Measurements from ENCODE around the gene LRMDA. TPM values are rescaled to one million over a fixed set of nuclear protein-coding genes. Genes with fewer than 3 reads are reported as not detected.

LRMDA gene
- total and polyA plus RNA-seq, 2 of the 13 experiments (the other 11 are each of a cell fraction or from before 2014, with no cell fraction given): 13.4 to 22.0 TPM

DNA sequence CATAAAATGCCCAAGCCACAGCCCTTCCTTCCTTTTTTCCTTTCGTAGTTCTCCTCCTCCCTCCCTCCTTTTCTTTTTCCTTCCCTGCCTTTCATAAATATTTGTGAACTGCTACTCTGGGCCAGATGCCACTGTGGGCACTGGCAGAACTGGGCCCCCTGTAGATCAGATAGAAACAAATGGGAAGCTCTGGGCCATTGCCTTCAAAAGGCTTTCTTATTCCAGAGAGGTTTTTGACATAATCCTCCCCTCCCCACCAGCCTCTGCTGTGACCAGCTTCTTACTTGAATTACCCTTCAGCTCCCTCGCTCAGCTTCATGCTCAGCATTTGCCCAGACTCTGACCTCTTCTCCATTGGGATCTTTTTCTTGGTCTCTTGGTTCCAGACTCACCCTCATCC is 886.8 kb downstream of the LRMDA start:
- Histone ChIP-seq H2AFZ (ENCODE audit: low read length) (no peak overlapping the region), H3K27ac (ENCODE audit: extremely low read length, insufficient read depth, low read length) (no peak overlapping the region), H3K4me1 (ENCODE audit: insufficient read depth, low read length) (no peaks in the 10 kb centered on the region), H3K4me2 (ENCODE audit: low read depth, low read length) (no peak overlapping the region), H3K27me3 (ENCODE audit: control insufficient read depth in 1 of 2, insufficient read depth in 2 of 2, low read length in 2 of 2) (no peaks in the 10 kb centered on the region), H3K9me3 (ENCODE audit: low read length) (no peaks in the 10 kb centered on the region), H3K9ac (ENCODE audit: insufficient read depth, low read depth, low read length) (no peak overlapping the region), H3K79me2 (ENCODE audit: insufficient read depth, low read length) (no peaks in the 10 kb centered on the region), H4K20me1 (ENCODE audit: insufficient read depth, low read length) (no peaks in the 10 kb centered on the region), H3K4me3 (replicated peaks in 1 of 3; ENCODE audit: insufficient read depth in 1 of 3, low read depth in 2 of 3, low read length in 3 of 3) (no peak overlapping the region), H3K36me3 (replicated peaks in 1 of 2; ENCODE audit: control insufficient read depth in 1 of 2, insufficient read depth in 2 of 2, low read length in 2 of 2) (no peaks in the 10 kb centered on the region)
- FAIRE-seq (no peak), DNase-seq (ENCODE audit: low spot score) (no peak), ATAC-seq (no peak)
- whole genome bisulfite sequencing (ENCODE audit: low lambda C conversion rate): 93% methylated on average over 2 of the region's 2 CpGs
- BruUV-seq (replicated peaks): no TSS peak
- POLR2A ChIA-PET: no interaction called here
- CTCF ChIA-PET (ENCODE audit: low intra/inter-chr PET ratio, low total read pairs): no interaction called here
- in situ Hi-C loops (cut with HindIII; ENCODE audit: extremely low pct_ligation_motif_present, low pct_unique_long_range_greater_than_20kb) (loop anchor here (25.0 kb wide), 1 partner anchor 1031 kb away; no protein-coding TSS in a partner anchor), intact Hi-C loops (cut with micrococcal nuclease; ENCODE audit: unreplicated experiment) (loop anchor here (10.0 kb wide), 1 partner anchor 227 kb away; no protein-coding TSS in a partner anchor)
- TF ChIP-seq MBNL3 (CRISPR knock-in tag; conservative IDR thresholded peaks at IDR 0.05): no peak
- no peak for TF ChIP-seq HDAC6 (IDR thresholded peaks at IDR 0.05; ENCODE audit: low read depth, low read length)
- TF ChIP-seq RXRB (CRISPR knock-in tag; IDR thresholded peaks at IDR 0.05; ENCODE audit: borderline replicate concordance): no peak
- TF ChIP-seq, protein P1, sequence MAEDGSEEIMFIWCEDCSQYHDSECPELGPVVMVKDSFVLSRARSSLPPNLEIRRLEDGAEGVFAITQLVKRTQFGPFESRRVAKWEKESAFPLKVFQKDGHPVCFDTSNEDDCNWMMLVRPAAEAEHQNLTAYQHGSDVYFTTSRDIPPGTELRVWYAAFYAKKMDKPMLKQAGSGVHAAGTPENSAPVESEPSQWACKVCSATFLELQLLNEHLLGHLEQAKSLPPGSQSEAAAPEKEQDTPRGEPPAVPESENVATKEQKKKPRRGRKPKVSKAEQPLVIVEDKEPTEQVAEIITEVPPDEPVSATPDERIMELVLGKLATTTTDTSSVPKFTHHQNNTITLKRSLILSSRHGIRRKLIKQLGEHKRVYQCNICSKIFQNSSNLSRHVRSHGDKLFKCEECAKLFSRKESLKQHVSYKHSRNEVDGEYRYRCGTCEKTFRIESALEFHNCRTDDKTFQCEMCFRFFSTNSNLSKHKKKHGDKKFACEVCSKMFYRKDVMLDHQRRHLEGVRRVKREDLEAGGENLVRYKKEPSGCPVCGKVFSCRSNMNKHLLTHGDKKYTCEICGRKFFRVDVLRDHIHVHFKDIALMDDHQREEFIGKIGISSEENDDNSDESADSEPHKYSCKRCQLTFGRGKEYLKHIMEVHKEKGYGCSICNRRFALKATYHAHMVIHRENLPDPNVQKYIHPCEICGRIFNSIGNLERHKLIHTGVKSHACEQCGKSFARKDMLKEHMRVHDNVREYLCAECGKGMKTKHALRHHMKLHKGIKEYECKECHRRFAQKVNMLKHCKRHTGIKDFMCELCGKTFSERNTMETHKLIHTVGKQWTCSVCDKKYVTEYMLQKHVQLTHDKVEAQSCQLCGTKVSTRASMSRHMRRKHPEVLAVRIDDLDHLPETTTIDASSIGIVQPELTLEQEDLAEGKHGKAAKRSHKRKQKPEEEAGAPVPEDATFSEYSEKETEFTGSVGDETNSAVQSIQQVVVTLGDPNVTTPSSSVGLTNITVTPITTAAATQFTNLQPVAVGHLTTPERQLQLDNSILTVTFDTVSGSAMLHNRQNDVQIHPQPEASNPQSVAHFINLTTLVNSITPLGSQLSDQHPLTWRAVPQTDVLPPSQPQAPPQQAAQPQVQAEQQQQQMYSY (CRISPR knock-in tag; IDR thresholded peaks at IDR 0.05): no peak
- no peak for TF ChIP-seq SYNCRIP (IDR thresholded peaks at IDR 0.05; ENCODE audit: insufficient read depth, low read depth, low read length)
- no peak for TF ChIP-seq FOXK1 (CRISPR knock-in tag; IDR thresholded peaks at IDR 0.05; ENCODE audit: borderline replicate concordance, low read depth)
- no peak for TF ChIP-seq ZSCAN22 (CRISPR knock-in tag; IDR thresholded peaks at IDR 0.05)
- TF ChIP-seq, protein P2, sequence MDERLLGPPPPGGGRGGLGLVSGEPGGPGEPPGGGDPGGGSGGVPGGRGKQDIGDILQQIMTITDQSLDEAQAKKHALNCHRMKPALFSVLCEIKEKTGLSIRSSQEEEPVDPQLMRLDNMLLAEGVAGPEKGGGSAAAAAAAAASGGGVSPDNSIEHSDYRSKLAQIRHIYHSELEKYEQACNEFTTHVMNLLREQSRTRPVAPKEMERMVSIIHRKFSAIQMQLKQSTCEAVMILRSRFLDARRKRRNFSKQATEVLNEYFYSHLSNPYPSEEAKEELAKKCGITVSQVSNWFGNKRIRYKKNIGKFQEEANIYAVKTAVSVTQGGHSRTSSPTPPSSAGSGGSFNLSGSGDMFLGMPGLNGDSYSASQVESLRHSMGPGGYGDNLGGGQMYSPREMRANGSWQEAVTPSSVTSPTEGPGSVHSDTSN (CRISPR knock-in tag; IDR thresholded peaks at IDR 0.05): no peak
- TF ChIP-seq MYNN (CRISPR knock-in tag; IDR thresholded peaks at IDR 0.05; ENCODE audit: low read depth): no peak
- TF ChIP-seq, protein P3, sequence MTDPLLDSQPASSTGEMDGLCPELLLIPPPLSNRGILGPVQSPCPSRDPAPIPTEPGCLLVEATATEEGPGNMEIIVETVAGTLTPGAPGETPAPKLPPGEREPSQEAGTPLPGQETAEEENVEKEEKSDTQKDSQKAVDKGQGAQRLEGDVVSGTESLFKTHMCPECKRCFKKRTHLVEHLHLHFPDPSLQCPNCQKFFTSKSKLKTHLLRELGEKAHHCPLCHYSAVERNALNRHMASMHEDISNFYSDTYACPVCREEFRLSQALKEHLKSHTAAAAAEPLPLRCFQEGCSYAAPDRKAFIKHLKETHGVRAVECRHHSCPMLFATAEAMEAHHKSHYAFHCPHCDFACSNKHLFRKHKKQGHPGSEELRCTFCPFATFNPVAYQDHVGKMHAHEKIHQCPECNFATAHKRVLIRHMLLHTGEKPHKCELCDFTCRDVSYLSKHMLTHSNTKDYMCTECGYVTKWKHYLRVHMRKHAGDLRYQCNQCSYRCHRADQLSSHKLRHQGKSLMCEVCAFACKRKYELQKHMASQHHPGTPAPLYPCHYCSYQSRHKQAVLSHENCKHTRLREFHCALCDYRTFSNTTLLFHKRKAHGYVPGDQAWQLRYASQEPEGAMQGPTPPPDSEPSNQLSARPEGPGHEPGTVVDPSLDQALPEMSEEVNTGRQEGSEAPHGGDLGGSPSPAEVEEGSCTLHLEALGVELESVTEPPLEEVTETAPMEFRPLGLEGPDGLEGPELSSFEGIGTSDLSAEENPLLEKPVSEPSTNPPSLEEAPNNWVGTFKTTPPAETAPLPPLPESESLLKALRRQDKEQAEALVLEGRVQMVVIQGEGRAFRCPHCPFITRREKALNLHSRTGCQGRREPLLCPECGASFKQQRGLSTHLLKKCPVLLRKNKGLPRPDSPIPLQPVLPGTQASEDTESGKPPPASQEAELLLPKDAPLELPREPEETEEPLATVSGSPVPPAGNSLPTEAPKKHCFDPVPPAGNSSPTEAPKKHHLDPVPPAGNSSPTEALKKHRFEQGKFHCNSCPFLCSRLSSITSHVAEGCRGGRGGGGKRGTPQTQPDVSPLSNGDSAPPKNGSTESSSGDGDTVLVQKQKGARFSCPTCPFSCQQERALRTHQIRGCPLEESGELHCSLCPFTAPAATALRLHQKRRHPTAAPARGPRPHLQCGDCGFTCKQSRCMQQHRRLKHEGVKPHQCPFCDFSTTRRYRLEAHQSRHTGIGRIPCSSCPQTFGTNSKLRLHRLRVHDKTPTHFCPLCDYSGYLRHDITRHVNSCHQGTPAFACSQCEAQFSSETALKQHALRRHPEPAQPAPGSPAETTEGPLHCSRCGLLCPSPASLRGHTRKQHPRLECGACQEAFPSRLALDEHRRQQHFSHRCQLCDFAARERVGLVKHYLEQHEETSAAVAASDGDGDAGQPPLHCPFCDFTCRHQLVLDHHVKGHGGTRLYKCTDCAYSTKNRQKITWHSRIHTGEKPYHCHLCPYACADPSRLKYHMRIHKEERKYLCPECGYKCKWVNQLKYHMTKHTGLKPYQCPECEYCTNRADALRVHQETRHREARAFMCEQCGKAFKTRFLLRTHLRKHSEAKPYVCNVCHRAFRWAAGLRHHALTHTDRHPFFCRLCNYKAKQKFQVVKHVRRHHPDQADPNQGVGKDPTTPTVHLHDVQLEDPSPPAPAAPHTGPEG (CRISPR knock-in tag; IDR thresholded peaks at IDR 0.05): no peak
- TF ChIP-seq ZNF383 (CRISPR knock-in tag; IDR thresholded peaks at IDR 0.05; ENCODE audit: borderline replicate concordance): no peak
- TF ChIP-seq, protein P4, sequence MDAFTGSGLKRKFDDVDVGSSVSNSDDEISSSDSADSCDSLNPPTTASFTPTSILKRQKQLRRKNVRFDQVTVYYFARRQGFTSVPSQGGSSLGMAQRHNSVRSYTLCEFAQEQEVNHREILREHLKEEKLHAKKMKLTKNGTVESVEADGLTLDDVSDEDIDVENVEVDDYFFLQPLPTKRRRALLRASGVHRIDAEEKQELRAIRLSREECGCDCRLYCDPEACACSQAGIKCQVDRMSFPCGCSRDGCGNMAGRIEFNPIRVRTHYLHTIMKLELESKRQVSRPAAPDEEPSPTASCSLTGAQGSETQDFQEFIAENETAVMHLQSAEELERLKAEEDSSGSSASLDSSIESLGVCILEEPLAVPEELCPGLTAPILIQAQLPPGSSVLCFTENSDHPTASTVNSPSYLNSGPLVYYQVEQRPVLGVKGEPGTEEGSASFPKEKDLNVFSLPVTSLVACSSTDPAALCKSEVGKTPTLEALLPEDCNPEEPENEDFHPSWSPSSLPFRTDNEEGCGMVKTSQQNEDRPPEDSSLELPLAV (CRISPR knock-in tag; conservative IDR thresholded peaks at IDR 0.05; ENCODE audit: low read depth): no peak

Measured in HepG2 (cell line).